GM23248 (cell line): ENCODE data around the gene TTLL5. TPM values are rescaled to one million over a fixed set of nuclear protein-coding genes. Genes with fewer than 3 reads are reported as not detected.

ENCODE experiments used
- DNase-seq: peaks from one replicate; pipeline ENCODE4 v3.0.0-alpha.2; 2015
- H2AFZ ChIP-seq: fragments of 200-600 bp; sonication (generic); 2 replicates; pipeline ENCODE4 v1.6.1; 2016; ENCODE audit warnings: antibody characterized with exemption
- H3F3A ChIP-seq: fragments of 200-600 bp; sonication (generic); 2 replicates; pipeline ENCODE4 v1.6.1; 2016; ENCODE audit warnings: mild to moderate bottlenecking, antibody characterized with exemption, mixed run types; ENCODE audit not compliant: insufficient read depth
- H3K27ac ChIP-seq: fragments of 200-600 bp; sonication (generic); 2 replicates; pipeline ENCODE4 v1.5.1; 2016; ENCODE audit warnings: mild to moderate bottlenecking
- H3K27me3 ChIP-seq: fragments of 200-600 bp; sonication (generic); replicated peaks from 2 replicates; pipeline ENCODE4 v1.6.1; 2016; ENCODE audit warnings: mild to moderate bottlenecking; ENCODE audit not compliant: insufficient read depth
- H3K36me3 ChIP-seq: fragments of 200-600 bp; sonication (generic); 2 replicates; pipeline ENCODE4 v1.6.1; 2016; ENCODE audit warnings: low read depth, mild to moderate bottlenecking
- H3K4me1 ChIP-seq: fragments of 200-600 bp; sonication (generic); 2 replicates; pipeline ENCODE4 v1.6.1; 2016; ENCODE audit warnings: mild to moderate bottlenecking; ENCODE audit not compliant: insufficient read depth
- H3K4me2 ChIP-seq: fragments of 200-600 bp; sonication (generic); one replicate; pipeline ENCODE4 v1.6.1; 2016; ENCODE audit warnings: mild to moderate bottlenecking; ENCODE audit not compliant: unreplicated experiment
- H3K4me3 ChIP-seq: fragments of 200-600 bp; sonication (generic); 2 replicates; pipeline ENCODE4 v1.5.1; 2016; ENCODE audit warnings: mild to moderate bottlenecking
- H3K79me2 ChIP-seq: fragments of 200-600 bp; sonication (generic); 2 replicates; pipeline ENCODE4 v1.6.1; 2016; ENCODE audit warnings: mild to moderate bottlenecking; ENCODE audit not compliant: insufficient read depth
- H3K9ac ChIP-seq: fragments of 200-600 bp; sonication (generic); 2 replicates; pipeline ENCODE4 v1.6.1; 2016; ENCODE audit warnings: mild to moderate bottlenecking
- H3K9me2 ChIP-seq: fragments of 200-600 bp; sonication (generic); 2 replicates; pipeline ENCODE4 v1.6.1; 2016; ENCODE audit warnings: mixed run types, mild to moderate bottlenecking, moderate library complexity; ENCODE audit not compliant: insufficient read depth
- H3K9me3 ChIP-seq: fragments of 200-600 bp; sonication (generic); one replicate; pipeline ENCODE4 v1.6.1; 2017; ENCODE audit warnings: low read depth
- H4K20me1 ChIP-seq: fragments of 200-600 bp; sonication (generic); 2 replicates; pipeline ENCODE4 v1.6.0; 2016; ENCODE audit not compliant: insufficient read depth
- EZH2 ChIP-seq: fragments of 200-600 bp; sonication (generic); IDR thresholded peaks from 2 replicates; pipeline ENCODE4 v1.6.1; 2018; ENCODE audit warnings: antibody characterized with exemption, mild to moderate bottlenecking; ENCODE audit not compliant: insufficient read depth, poor library complexity, severe bottlenecking
- EZH2phosphoT487 ChIP-seq: fragments of 200-600 bp; sonication (generic); IDR thresholded peaks from 2 replicates; pipeline ENCODE4 v1.6.1; 2018; ENCODE audit warnings: antibody characterized with exemption, moderate library complexity, mild to moderate bottlenecking, low read depth; ENCODE audit not compliant: insufficient read depth
- WGBS, 2 experiments: methylation state at CpG; one replicate each; pipeline ENCODE4 v1.1.6; 2015 to 2017; ENCODE audit warnings: low lambda C conversion rate in 2 of 2, low coverage in 1 of 2; ENCODE audit errors: missing lambda C conversion rate in 2 of 2; 5-methylcytosine and 5-hydroxymethylcytosine counted together
- in situ Hi-C: fragments of 300-500 bp; cut with MboI; formaldehyde crosslinking; loops from 2 replicates; pipeline ENCODE4 v1.15.0; 2020
- polyA plus RNA-seq: library from polyadenylated mRNA; unstranded; fragments of >200 nt; fragmentation: Nextera tagmentation; extraction: Ambion mirVana; gene quantifications from 2 replicates; pipeline ENCODE4 v1.2.1, GENCODE V29; 2016
- total RNA-seq: library from RNA; depleted of rRNA; stranded (reverse); fragments of >200 nt; shearing (Covaris generic); gene quantifications from 2 replicates; pipeline ENCODE4 v1.2.3, GENCODE V29; 2014

Gene TTLL5
- total and polyA plus RNA-seq, 2 experiments from 2014 or later: 14.6 to 17.8 TPM

DNA sequence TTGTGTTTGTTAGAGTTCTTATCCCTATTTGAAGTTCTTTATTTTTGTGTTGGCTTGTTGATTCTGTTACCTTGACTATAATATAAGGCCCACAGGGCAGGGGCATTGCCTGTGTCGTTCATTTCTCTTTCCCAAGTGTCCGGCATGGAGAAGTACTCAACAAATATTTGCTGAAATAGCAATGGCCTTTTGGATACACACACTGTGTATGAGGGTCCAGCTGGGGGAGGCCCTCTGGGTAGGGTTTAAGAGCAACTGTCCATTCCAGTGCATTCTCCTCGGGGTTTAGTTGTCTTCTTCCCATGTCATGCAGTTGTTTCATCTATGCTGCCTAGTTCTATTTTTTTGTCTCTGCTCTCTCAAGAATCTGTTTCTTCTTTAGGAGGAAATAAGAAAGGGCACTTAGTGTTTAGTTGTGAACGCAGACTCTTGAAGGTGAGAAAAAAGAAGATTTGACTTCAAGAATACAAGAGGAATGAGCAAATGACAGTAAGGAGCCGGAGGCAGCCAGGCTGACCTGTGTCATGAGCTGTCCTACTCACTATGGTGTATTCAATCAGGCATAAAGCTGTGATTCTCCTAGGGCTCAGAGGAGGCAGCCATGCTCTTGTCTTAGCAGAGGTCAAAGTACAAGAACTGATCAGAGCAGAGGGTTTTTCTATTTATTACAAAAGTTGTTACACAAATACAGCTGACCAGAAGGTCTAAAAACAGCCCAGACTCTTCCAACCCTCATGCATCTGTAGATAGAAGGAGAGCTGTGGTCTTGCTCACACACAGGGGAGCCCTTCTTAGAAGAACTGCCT, 10.6 kb upstream of the TTLL5 start:
- Histone ChIP-seq H3K79me2 (no peaks in the 10 kb centered on the region), H3K9me2 (no peaks in the 10 kb centered on the region), H3K4me1 (peaks cover 26% of the 10 kb centered on the region), H3K4me3 (no peak overlapping the region), H3K9ac (no peak overlapping the region), H3F3A (peaks cover 15% of the 10 kb centered on the region), H4K20me1 (no peaks in the 10 kb centered on the region), H3K27me3 (no peaks in the 10 kb centered on the region), H3K4me2 (no peak overlapping the region), H3K36me3 (peaks cover 5% of the 10 kb centered on the region; the same call in 1 of the 2 replicates), H2AFZ (no peak overlapping the region), H3K9me3 (no peaks in the 10 kb centered on the region), H3K27ac (no peak overlapping the region)
- no peak for TF ChIP-seq EZH2phosphoT487
- no peak for TF ChIP-seq EZH2
- no peak for DNase-seq
- in situ Hi-C loops: no loop called here
- WGBS, 2 experiments: 83 to 88% methylated on average over 5 of the region's 5 CpGs

DNA sequence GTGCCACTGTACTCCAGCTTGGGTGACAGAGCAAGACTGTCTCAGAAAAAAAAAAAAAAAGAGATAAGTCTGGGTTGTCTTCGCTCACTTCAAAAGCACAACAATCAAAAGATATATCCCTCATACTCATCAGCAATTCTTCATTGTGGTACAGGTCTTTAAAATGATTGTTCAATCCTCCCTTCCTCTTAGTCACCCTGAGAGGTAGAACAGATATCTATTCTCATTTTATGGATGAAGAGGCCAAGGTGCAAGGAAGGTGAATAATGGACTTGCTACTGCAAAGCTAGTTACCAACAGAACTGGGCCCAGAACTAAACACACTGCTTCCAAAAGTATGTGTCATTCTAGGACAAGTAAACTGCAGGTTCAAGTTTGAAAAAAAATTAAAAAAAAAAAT, 7.5 kb upstream of the TTLL5 start:
- Histone ChIP-seq H3K9ac (no peak overlapping the region), H3K4me3 (no peak overlapping the region), H3K27me3 (no peaks in the 10 kb centered on the region), H3F3A (peaks cover 2% of the 10 kb centered on the region; the same call in 1 of the 2 replicates), H2AFZ (no peak overlapping the region), H4K20me1 (no peaks in the 10 kb centered on the region), H3K79me2 (no peaks in the 10 kb centered on the region), H3K9me3 (no peaks in the 10 kb centered on the region), H3K4me2 (no peak overlapping the region), H3K4me1 (peaks cover 6% of the 10 kb centered on the region), H3K9me2 (no peaks in the 10 kb centered on the region), H3K36me3 (peaks cover 5% of the 10 kb centered on the region; the same call in 1 of the 2 replicates), H3K27ac (no peak overlapping the region)
- WGBS, 2 experiments: 86 to 95% methylated on average over 1 of the region's 1 CpG
- TF ChIP-seq EZH2phosphoT487: no peak
- no peak for TF ChIP-seq EZH2
- in situ Hi-C loops: no loop called here
- DNase-seq: no peak

DNA sequence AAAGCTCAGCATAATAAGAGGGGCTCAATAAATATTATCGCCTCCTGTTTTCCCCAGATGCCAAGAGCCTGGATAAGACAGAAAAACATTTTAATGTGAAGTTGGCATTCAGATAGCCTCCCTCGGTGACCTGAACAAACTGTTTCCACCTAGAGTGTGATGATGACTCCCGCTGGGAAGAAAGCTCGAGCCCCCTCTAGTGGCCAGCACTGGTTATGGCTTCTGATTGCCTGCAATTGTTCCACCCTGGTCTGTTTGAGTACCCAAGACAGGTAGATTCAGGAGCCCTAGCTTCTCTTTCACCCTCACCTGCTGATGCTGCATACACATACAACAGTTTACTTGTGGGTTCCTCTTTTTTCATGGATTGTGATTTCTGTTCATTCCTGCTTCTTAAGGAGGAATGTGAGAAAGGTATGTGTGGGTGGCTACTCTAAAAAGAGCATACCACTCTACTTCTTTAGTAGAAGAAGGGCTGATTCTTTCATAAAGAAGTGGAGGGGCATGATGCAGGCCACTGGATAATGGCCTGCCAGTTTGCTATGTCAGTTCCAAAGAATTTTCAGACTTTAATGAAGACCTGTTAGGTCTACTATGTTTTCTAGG, 6.8 kb upstream of the TTLL5 start:
- no peaks in the 10 kb centered on the region for H3K9me2 ChIP-seq
- no peaks in the 10 kb centered on the region for H3K79me2 ChIP-seq
- H3K36me3 ChIP-seq: peaks cover 5% of the 10 kb centered on the region; the same call in 1 of the 2 replicates
- peak; percentile 71 for DNase-seq
- in situ Hi-C loops: no loop called here
- no peaks in the 10 kb centered on the region for H3F3A ChIP-seq
- no peak overlapping the region for H3K9ac ChIP-seq
- H3K27ac ChIP-seq: no peak overlapping the region
- no peak for TF ChIP-seq EZH2
- no peak for TF ChIP-seq EZH2phosphoT487
- no peaks in the 10 kb centered on the region for H3K9me3 ChIP-seq
- no peak overlapping the region for H3K4me3 ChIP-seq
- no peaks in the 10 kb centered on the region for H3K27me3 ChIP-seq
- no peak overlapping the region for H3K4me2 ChIP-seq
- H2AFZ ChIP-seq: no peak overlapping the region
- WGBS, 2 experiments: 11 to 18% methylated on average over 4 of the region's 4 CpGs
- no peaks in the 10 kb centered on the region for H4K20me1 ChIP-seq
- no peaks in the 10 kb centered on the region for H3K4me1 ChIP-seq

DNA sequence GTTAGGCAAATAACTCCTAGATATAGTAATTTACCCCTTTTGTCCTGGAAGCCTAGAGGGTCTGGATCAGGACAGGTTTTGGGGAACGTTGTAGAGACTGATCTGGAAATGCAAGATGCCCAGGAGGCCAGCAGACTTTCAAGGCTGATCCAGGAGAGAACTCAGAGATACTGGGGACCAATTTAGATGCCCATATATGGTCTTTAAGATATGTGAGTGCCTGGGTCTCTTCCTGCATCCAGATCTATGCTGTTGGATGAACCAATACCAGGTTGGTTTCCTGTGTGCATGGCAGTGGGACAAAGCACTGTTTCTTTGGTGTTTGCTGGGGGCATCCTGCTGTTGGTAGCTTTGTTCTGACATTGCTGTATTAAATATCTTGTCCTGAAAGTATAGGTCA, 5.8 kb upstream of the TTLL5 start:
- Histone ChIP-seq H3K79me2 (no peaks in the 10 kb centered on the region), H3K36me3 (peaks cover 5% of the 10 kb centered on the region; the same call in 1 of the 2 replicates), H3K4me3 (no peak overlapping the region), H4K20me1 (no peaks in the 10 kb centered on the region), H3K27me3 (no peaks in the 10 kb centered on the region), H3K9me3 (no peaks in the 10 kb centered on the region), H2AFZ (no peak overlapping the region), H3K9me2 (no peaks in the 10 kb centered on the region), H3K4me1 (no peaks in the 10 kb centered on the region), H3K27ac (no peak overlapping the region), H3K9ac (no peak overlapping the region), H3K4me2 (no peak overlapping the region), H3F3A (no peaks in the 10 kb centered on the region)
- WGBS, 2 experiments: 0 to 6% methylated on average over 1 of the region's 1 CpG
- no peak for TF ChIP-seq EZH2phosphoT487
- no peak for TF ChIP-seq EZH2
- no peak for DNase-seq
- in situ Hi-C loops: no loop called here
